GM21423 (cell line): ENCODE measurements around the gene PCSK7.

ENCODE experiments used
- ATAC-seq: cut with Tn5 transposase; IDR thresholded peaks from one replicate; pipeline ENCODE4 v1.9.1; 2021; ENCODE audit warnings: mild to moderate bottlenecking, moderate library complexity; ENCODE audit not compliant: unreplicated experiment

The PCSK7 gene

GRCh38 chr11:117199053-117199915 lies 32.6 kb downstream of the PCSK7 start, which contains the start of gene TAGLN:
TSS of gene TAGLN (plus strand) at chr11:117199370. CDS start at chr11:117203014, 3,644 bp downstream.
- ATAC-seq = no peak

GRCh38 chr11:117198613-117199012 lies 33.3 kb downstream of the PCSK7 start:
- no peak for ATAC-seq

DNA sequence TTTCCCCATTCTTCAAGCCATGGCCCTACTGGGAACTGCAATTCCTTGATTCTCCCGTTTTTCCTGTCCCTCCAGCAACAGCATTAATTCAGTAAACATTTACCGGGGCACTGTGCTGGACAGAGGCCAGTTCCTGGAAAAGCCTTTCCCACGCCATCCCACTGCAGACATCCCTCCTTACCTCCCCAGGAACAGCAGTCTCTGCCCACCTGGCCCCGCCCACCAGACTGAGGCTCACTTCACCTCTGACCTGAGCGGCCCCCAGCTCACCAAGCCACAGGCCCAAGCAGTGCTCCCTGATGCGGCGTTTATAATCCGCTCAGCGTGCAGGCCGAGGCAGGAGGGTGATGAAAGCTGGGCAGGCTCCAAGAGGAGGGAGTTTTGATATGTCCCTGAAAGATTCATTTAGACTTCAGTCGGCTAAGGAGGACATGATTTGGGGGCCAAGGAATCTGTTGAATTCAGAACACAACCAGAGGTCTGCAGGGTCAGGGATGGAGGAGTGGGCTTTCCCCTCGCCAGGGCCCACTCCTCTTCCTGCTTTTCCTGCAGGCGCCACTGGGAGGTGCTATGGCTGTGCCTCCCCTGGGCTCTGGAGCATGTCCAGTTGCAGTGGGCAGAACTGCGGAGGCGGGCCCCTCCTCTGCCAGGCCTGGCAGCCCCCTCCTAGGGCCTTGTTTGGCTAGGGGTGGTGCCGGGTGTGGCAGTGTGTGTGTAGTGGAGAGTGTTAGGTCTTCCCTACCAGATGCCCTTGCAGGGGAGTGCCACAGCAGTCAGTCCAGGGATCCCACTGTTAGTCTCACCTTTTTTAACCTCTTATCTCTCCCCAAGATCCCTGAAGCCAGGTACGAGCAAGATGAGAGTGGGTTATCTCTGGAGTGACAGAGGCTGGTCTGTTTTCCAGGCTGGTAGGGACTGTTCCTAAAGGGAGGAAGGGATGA lies 34.1 kb downstream of the PCSK7 start:
- no peak for ATAC-seq

DNA sequence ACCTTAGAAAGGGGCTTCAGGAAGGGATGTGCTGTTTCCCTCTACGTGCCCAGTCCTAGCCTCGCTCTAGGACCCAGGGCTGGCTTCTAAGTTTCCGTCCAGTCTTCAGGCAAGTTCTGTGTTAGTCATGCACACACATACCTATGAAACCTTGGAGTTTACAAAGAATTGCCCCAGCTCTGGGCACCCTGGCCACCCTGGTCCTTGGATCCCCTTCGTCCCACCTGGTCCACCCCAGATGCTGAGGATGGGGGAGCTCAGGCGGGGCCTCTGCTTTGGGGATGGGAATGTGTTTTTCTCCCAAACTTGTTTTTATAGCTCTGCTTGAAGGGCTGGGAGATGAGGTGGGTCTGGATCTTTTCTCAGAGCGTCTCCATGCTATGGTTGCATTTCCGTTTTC lies 34.9 kb downstream of the PCSK7 start:
- ATAC-seq = no peak

GRCh38 chr11:117195761-117196160 lies 36.1 kb downstream of the PCSK7 start:
- ATAC-seq = no peak

DNA sequence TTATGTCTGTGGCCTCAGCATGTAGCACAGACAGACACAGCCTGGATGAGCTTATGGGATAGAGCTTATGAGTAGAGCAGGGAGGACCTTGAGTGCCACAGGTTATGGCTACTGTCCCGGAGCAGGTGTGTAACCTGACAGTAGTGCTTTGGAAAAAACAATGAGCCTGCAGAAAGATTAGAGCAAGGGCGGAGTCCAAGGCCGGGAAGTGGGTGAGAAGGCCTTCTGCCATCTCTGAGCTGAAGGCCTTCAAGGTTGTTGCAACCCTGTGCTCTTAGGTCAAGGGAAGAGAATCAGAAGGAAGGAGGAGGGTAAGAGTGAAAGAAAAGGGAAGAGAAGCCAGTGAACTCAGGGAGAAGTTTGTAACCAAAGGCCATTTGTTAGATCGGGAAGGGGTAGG lies 36.6 kb downstream of the PCSK7 start:
- ATAC-seq = no peak

DNA sequence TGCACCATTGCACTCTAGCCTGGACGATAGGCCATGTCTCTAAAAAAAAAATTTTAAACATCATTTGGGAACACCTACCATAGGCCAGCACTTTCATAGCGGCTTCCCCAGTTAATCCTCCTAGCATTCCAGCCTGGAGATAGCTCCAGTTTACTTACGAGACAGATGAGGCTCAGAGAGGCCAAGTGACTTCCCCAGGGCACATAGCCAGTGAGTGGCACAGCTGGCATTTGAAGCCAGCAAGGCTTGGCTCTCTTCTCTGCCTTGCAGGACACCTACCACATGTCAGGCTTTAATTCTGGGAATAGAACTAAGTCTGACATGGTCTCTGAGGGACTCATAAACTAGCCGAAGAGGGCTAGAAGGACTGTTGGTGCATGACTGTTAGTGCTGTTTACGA lies 37.6 kb downstream of the PCSK7 start:
- no peak for ATAC-seq

DNA sequence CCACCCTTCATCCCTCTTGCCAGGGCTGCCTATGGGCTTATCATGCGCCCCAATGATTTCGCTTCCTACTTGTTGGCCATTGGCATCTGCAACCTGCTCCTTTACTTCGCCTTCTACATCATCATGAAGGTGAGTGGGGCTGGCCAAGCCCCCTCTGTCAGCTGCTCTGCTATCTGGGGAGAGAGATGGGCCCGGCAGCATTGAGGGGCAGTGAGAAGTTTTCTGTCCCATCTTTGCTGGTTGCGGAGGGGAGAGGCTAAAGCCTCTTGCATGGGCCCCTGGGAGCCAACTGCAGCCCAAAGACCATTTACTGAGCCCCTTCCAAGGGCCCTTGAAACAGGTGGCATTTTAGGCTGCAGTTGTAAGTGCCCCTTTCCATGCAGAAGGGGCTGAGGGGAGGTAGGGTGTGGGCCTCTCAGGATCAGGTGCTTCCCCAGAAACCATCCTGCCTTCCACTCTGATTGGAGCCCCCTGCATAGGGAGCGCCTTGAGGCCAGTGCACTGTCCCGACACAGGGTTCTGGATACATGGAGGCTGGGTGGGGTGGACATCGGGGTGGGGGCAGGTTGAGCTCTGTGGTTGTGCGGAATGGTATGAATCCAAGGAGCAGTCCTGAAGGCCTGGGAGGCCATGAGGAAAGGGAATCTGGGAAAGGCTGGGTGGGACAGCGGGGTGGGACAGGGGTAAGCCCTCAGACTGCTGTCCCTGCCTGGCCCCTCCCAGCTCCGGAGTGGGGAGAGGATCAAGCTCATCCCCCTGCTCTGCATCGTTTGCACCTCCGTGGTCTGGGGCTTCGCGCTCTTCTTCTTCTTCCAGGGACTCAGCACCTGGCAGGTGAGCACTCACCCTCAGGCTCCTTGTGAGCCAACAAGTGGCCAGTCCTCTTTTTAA lies 38.5 kb downstream of the PCSK7 start:
- ATAC-seq = no peak

GRCh38 chr11:117192401-117192875 lies 39.4 kb downstream of the PCSK7 start:
- no peak for ATAC-seq

GRCh38 chr11:117191680-117192400 lies 40.0 kb downstream of the PCSK7 start:
- ATAC-seq = no peak

- no peak for ATAC-seq
These were observed 41.8 kb downstream of the PCSK7 start for GRCh38 chr11:117189941-117190544.

DNA sequence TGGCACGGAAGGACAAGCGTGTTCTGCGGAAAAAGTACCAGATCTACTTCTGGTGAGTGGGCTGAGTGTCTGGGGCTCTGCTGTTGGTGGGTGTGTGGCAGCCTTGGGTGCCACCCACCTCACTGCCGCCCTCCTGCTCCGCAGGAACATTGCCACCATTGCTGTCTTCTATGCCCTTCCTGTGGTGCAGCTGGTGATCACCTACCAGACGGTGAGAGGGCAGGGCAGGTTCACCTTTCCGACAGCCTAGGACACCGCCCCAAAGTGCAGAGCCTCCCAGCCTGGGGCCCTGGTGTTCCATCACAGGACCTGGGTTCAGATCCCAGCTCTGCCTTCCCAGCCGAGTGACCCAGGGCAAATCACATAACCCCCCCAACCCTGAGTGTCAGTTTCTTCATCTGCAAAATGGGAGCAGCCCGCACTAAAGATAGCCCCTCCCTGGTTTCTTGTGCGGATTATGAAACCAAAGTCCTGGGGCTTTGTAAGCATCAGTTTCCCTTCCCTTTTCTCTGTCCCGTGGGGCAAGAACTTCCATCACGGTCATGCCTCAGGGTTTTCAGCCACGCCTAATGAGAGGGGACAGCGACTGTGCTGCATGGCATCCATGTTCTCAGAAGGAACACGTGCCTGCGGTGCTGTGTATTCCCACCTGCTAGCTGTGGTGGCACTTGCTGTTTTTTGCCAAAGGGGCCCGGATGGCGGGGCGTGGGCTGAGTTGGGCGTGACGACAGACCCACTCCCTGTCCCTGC lies 42.5 kb downstream of the PCSK7 start:
- peak; percentile 69 for ATAC-seq

- no peak for ATAC-seq
These were observed 43.2 kb downstream of the PCSK7 start for GRCh38 chr11:117188620-117189081.

GRCh38 chr11:117187799-117188481 lies 43.9 kb downstream of the PCSK7 start:
- no peak for ATAC-seq

GRCh38 chr11:117187428-117187798 lies 44.5 kb downstream of the PCSK7 start:
- ATAC-seq = no peak

DNA sequence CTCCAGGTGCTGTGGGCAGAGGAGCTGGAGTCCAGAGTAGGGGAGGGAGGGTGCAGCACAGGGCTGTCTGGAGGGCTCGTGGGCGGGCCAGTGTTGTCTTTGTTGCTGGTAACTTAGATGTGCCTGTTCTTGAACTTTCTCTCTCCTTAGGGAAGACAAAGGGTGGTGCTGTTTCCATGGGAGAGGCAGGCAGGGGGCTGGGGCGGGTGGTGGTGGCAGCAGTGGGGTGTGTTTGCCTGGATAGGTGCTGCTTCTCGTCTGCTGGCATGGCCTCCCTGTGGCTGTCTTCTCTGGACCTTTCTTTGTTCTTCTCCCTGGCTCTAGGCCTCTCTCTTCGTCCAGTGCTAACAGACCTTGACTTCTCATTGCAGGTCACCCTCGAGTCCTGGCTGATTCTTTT lies 44.9 kb downstream of the PCSK7 start:
- no peak for ATAC-seq

- no peak for ATAC-seq
These were observed 45.5 kb downstream of the PCSK7 start for GRCh38 chr11:117186431-117186761.

DNA sequence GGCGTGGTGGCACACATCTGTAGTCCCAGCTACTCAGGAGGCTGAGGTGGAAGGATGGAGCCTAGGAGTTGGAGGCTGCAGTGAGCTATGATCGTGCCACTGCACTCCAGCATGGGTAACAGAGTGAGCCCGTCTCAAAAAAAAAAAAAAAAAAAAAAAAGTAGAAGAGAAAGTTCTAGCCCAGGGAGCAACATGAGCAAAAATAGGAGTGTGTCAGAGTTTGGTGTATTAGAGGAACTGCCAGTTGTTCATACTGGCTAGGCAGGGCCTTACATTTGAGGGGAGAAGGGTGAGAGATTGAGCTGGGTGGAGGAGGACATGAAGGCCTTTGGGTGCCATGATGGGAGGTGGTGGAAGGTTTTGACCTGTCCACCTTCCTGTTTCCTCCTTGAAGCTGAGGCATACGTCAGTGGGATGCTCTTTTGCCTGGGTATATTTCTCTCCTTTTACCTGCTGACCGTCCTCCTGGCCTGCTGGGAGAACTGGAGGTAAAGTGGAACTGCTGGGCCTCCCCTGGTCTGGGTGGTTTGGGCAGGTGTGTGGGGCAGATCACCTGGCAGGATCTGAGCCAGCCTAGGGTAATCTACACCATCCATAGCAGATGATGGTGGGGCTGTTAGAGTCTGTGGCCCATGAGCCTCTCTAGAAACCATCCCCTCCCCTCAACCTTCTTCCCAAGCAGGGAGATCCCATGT lies 46.0 kb downstream of the PCSK7 start:
- no peak for ATAC-seq
